ENCODE measurements around the gene CGNL1.

The CGNL1 gene

GRCh38 chr15:57494581-57494980, 118.3 kb downstream of the CGNL1 start:
- H3K36me3 ChIP-seq (replicated peaks; ENCODE audit: low read depth, low read length) = no peaks in the 10 kb centered on the region
- no peak for TF ChIP-seq EZH2phosphoT487 (IDR thresholded peaks at IDR 0.05; ENCODE audit: low read depth)
- TF ChIP-seq CTCF (IDR thresholded peaks at IDR 0.05; ENCODE audit: low read depth, low read length) = no peak
- H3K9me3 ChIP-seq (ENCODE audit: insufficient read depth, low read length) = no peaks in the 10 kb centered on the region
- H3K27me3 ChIP-seq (ENCODE audit: low read depth, low read length) = peaks cover 14% of the 10 kb centered on the region
- no peaks in the 10 kb centered on the region for H3K4me1 ChIP-seq (ENCODE audit: low read length)
- no peak overlapping the region for H3K4me2 ChIP-seq (ENCODE audit: low read length)
- no peak overlapping the region for H2AFZ ChIP-seq (ENCODE audit: low read depth, low read length)
- H3K79me2 ChIP-seq (ENCODE audit: low read length) = no peaks in the 10 kb centered on the region
- H4K20me1 ChIP-seq (ENCODE audit: insufficient read depth, low read length) = no peaks in the 10 kb centered on the region
- H3K4me3 ChIP-seq (ENCODE audit: low read length) = no peak overlapping the region
- H3K9ac ChIP-seq (ENCODE audit: low read length) = no peak overlapping the region
- H3K27ac ChIP-seq (ENCODE audit: low read length) = no peak overlapping the region

- H3K4me3 ChIP-seq (ENCODE audit: low read length) = no peak overlapping the region
- no peaks in the 10 kb centered on the region for H4K20me1 ChIP-seq (ENCODE audit: insufficient read depth, low read length)
- H3K4me2 ChIP-seq (ENCODE audit: low read length) = no peak overlapping the region
- H3K27ac ChIP-seq (ENCODE audit: low read length) = no peak overlapping the region
- H3K79me2 ChIP-seq (ENCODE audit: low read length) = no peaks in the 10 kb centered on the region
- H3K9me3 ChIP-seq (ENCODE audit: insufficient read depth, low read length) = no peaks in the 10 kb centered on the region
- no peak overlapping the region for H3K9ac ChIP-seq (ENCODE audit: low read length)
- TF ChIP-seq EZH2phosphoT487 (IDR thresholded peaks at IDR 0.05; ENCODE audit: low read depth) = no peak
- H3K4me1 ChIP-seq (ENCODE audit: low read length) = no peaks in the 10 kb centered on the region
- no peaks in the 10 kb centered on the region for H3K36me3 ChIP-seq (replicated peaks; ENCODE audit: low read depth, low read length)
- no peak overlapping the region for H2AFZ ChIP-seq (ENCODE audit: low read depth, low read length)
- peaks cover 12% of the 10 kb centered on the region for H3K27me3 ChIP-seq (ENCODE audit: low read depth, low read length)
Observed at GRCh38 chr15:57495041-57495440, 118.7 kb downstream of the CGNL1 start.

GRCh38 chr15:57495554-57496165, 119.4 kb downstream of the CGNL1 start:
- Histone ChIP-seq H3K9ac (ENCODE audit: low read length) (no peak overlapping the region), H4K20me1 (ENCODE audit: insufficient read depth, low read length) (no peaks in the 10 kb centered on the region), H2AFZ (ENCODE audit: low read depth, low read length) (no peak overlapping the region), H3K4me2 (ENCODE audit: low read length) (no peak overlapping the region), H3K36me3 (replicated peaks; ENCODE audit: low read depth, low read length) (no peaks in the 10 kb centered on the region), H3K9me3 (ENCODE audit: insufficient read depth, low read length) (no peaks in the 10 kb centered on the region), H3K4me1 (ENCODE audit: low read length) (no peaks in the 10 kb centered on the region), H3K27me3 (ENCODE audit: low read depth, low read length) (peaks cover 9% of the 10 kb centered on the region), H3K27ac (ENCODE audit: low read length) (no peak overlapping the region), H3K4me3 (ENCODE audit: low read length) (no peak overlapping the region), H3K79me2 (ENCODE audit: low read length) (no peaks in the 10 kb centered on the region)
- TF ChIP-seq EZH2phosphoT487 (IDR thresholded peaks at IDR 0.05; ENCODE audit: low read depth) (no peak), CTCF (IDR thresholded peaks at IDR 0.05; ENCODE audit: low read depth, low read length) (no peak)

DNA sequence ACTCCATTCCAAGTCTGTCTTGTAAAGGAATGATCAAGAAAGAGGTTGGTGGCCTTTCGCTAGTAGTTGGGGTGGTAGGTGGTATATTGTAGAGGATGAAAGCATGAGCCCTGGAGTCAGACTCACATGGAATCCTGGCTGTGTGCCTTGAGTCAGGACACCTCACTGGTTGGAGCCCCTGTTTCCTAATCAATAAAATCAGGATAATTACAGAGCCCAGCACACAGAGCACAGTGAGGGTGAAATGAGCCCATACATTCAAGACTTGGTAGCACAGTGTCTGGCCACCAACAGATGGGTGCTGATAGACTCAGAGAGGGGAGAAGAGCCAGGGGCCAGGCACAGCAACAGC, 120.3 kb downstream of the CGNL1 start:
- H3K27ac ChIP-seq (ENCODE audit: low read length) = no peak overlapping the region
- no peak overlapping the region for H3K4me3 ChIP-seq (ENCODE audit: low read length)
- no peaks in the 10 kb centered on the region for H3K4me1 ChIP-seq (ENCODE audit: low read length)
- H3K9me3 ChIP-seq (ENCODE audit: insufficient read depth, low read length) = no peaks in the 10 kb centered on the region
- peaks cover 9% of the 10 kb centered on the region for H3K27me3 ChIP-seq (ENCODE audit: low read depth, low read length)
- no peak for TF ChIP-seq EZH2phosphoT487 (IDR thresholded peaks at IDR 0.05; ENCODE audit: low read depth)
- TF ChIP-seq CTCF (IDR thresholded peaks at IDR 0.05; ENCODE audit: low read depth, low read length) = no peak
- no peak overlapping the region for H2AFZ ChIP-seq (ENCODE audit: low read depth, low read length)
- H3K79me2 ChIP-seq (ENCODE audit: low read length) = no peaks in the 10 kb centered on the region
- no peaks in the 10 kb centered on the region for H4K20me1 ChIP-seq (ENCODE audit: insufficient read depth, low read length)
- H3K36me3 ChIP-seq (replicated peaks; ENCODE audit: low read depth, low read length) = no peaks in the 10 kb centered on the region
- no peak overlapping the region for H3K4me2 ChIP-seq (ENCODE audit: low read length)
- H3K9ac ChIP-seq (ENCODE audit: low read length) = no peak overlapping the region

Measured in OCI-LY3 (cell line).